ENCODE measurements around the gene CLCN6. TPM values are rescaled to one million over a fixed set of nuclear protein-coding genes. Genes with fewer than 3 reads are reported as not detected.

Gene CLCN6
- total and polyA plus RNA-seq, 2 of the 13 experiments (the other 11 are each of a cell fraction or from before 2014, with no cell fraction given) = 14.9 to 19.3 TPM

- TF ChIP-seq ZNF646 (CRISPR knock-in tag; IDR thresholded peaks at IDR 0.05) = no peak
- TF ChIP-seq ZNF652 (CRISPR knock-in tag; IDR thresholded peaks at IDR 0.05; ENCODE audit: borderline replicate concordance, low read depth) = no peak
- no peak for TF ChIP-seq BRF2 (CRISPR knock-in tag; IDR thresholded peaks at IDR 0.05)
- TF ChIP-seq ZNF318 (CRISPR knock-in tag; IDR thresholded peaks at IDR 0.05) = no peak
- no peak for TF ChIP-seq ZNF225 (CRISPR knock-in tag; IDR thresholded peaks at IDR 0.05)
- no peak for TF ChIP-seq CSRNP1 (CRISPR knock-in tag; IDR thresholded peaks at IDR 0.05)
These were observed 33.5 kb upstream of the CLCN6 start (continued) for GRCh38 chr1:11772458-11772857.

Measured in HepG2 (cell line).